Endodermal cell (in vitro differentiated cells): ENCODE data around the gene HNRNPA3. TPM values are rescaled to one million over a fixed set of nuclear protein-coding genes. Genes with fewer than 3 reads are reported as not detected.
A peak's percentile ranks its signal among the peaks of the same experiment; 100 is the strongest.

Source experiments
- DNase-seq: peaks from one replicate; pipeline ENCODE4 v3.0.0-alpha.2; 2017
- H3K27ac ChIP-seq: 2 replicates; pipeline ENCODE4 v1.5.1; 2013; ENCODE audit warnings: mild to moderate bottlenecking, low read depth, low read length, moderate library complexity
- H3K27me3 ChIP-seq: 2 replicates; pipeline ENCODE4 v1.6.1; 2013; ENCODE audit warnings: mild to moderate bottlenecking, low read length, moderate library complexity; ENCODE audit not compliant: insufficient read depth, control insufficient read depth, poor library complexity, severe bottlenecking
- H3K36me3 ChIP-seq: 2 replicates; pipeline ENCODE4 v1.7.0; 2013; ENCODE audit warnings: mild to moderate bottlenecking, low read length, moderate library complexity; ENCODE audit not compliant: control insufficient read depth, insufficient read depth
- H3K4me1 ChIP-seq: one replicate; pipeline ENCODE4 v1.7.0; 2013; ENCODE audit warnings: low read length; ENCODE audit not compliant: control insufficient read depth, insufficient read depth
- H3K4me3 ChIP-seq: 2 replicates; pipeline ENCODE4 v1.5.1; 2013; ENCODE audit warnings: mild to moderate bottlenecking, low read length, moderate library complexity
- H3K9ac ChIP-seq: 2 replicates; pipeline ENCODE4 v1.6.1; 2013; ENCODE audit warnings: mild to moderate bottlenecking, low read length, moderate library complexity; ENCODE audit not compliant: poor library complexity, severe bottlenecking; ENCODE audit errors: extremely low read depth
- H3K9me3 ChIP-seq: 2 replicates; pipeline ENCODE4 v1.6.1; 2013; ENCODE audit warnings: mild to moderate bottlenecking, low read length, moderate library complexity; ENCODE audit not compliant: control insufficient read depth
- H3K27ac Mint-ChIP-seq: 2 replicates; pipeline ENCODE4 v1.8.0; 2020; ENCODE audit warnings: mixed read lengths
- H3K27me3 Mint-ChIP-seq: 2 replicates; pipeline ENCODE4 v1.8.0; 2021; ENCODE audit warnings: mild to moderate bottlenecking, mixed read lengths; ENCODE audit not compliant: insufficient read depth
- H3K36me3 Mint-ChIP-seq: 2 replicates; pipeline ENCODE4 v1.8.0; 2020; ENCODE audit warnings: low read depth, mixed read lengths
- H3K4me1 Mint-ChIP-seq: 2 replicates; pipeline ENCODE4 v1.8.0; 2020; ENCODE audit warnings: mixed read lengths
- H3K4me3 Mint-ChIP-seq: 2 replicates; pipeline ENCODE4 v1.8.0; 2020; ENCODE audit warnings: mild to moderate bottlenecking, moderate library complexity, mixed read lengths
- H3K9me3 Mint-ChIP-seq: 2 replicates; pipeline ENCODE4 v1.8.0; 2020; ENCODE audit warnings: mild to moderate bottlenecking, mixed read lengths
- CTCF ChIP-seq: fragments of 200-600 bp; sonication (generic); conservative IDR thresholded peaks from 2 replicates; pipeline ENCODE4 v1.5.0; 2021; ENCODE audit warnings: antibody characterized with exemption, mild to moderate bottlenecking
- WGBS, 2 experiments: methylation state at CpG; one replicate each; pipeline versions ENCODE4 v1.1.5 to v1.1.7; 2013; ENCODE audit warnings: missing lambda C conversion rate in 2 of 2, mixed read lengths in 1 of 2; ENCODE audit not compliant: insufficient coverage in 1 of 2, insufficient read length in 1 of 2; 5-methylcytosine and 5-hydroxymethylcytosine counted together
- total RNA-seq, 2 donors: library from RNA; stranded (reverse); fragmentation: NEBNext Ultra II Directional in 1 of 2; extraction: Animal tissue kit (Norgen Biotek cat#: 25700) in 1 of 2; gene quantifications; 2 replicates in 1 of 2; 3 replicates in 1 of 2; pipeline ENCODE4 v1.2.1, GENCODE V29; 2021

HNRNPA3 gene
- total RNA-seq, 2 donors from 2014 or later, result 323 to 413 TPM

GRCh38 chr2:177253704-177254103, 41.1 kb downstream of the HNRNPA3 start:
- H3K36me3 ChIP-seq, result peaks cover 37% of the 10 kb centered on the region
- TF ChIP-seq CTCF, result no peak
- no peaks in the 10 kb centered on the region for H3K27me3 ChIP-seq
- no peak overlapping the region for H3K9ac ChIP-seq
- no peak overlapping the region for H3K4me3 ChIP-seq
- 80 to 100% methylated on average over 1 to 2 of the region's 3 CpGs for WGBS, 2 experiments
- peaks cover 30% of the 10 kb centered on the region for H3K36me3 Mint-ChIP-seq
- H3K4me1 ChIP-seq, result peaks cover 14% of the 10 kb centered on the region
- DNase-seq, result no peak
- no peak overlapping the region for H3K4me3 Mint-ChIP-seq
- peaks cover 18% of the 10 kb centered on the region for H3K9me3 Mint-ChIP-seq
- H3K9me3 ChIP-seq, result peaks cover 13% of the 10 kb centered on the region
- no peaks in the 10 kb centered on the region for H3K27me3 Mint-ChIP-seq
- H3K27ac ChIP-seq, result no peak overlapping the region
- no peak overlapping the region for H3K27ac Mint-ChIP-seq
- H3K4me1 Mint-ChIP-seq, result peaks cover 47% of the 10 kb centered on the region

GRCh38 chr2:177254433-177255226, 42.0 kb downstream of the HNRNPA3 start:
- Histone ChIP-seq H3K36me3 (peaks cover 45% of the 10 kb centered on the region), H3K27ac (no peak overlapping the region), H3K9ac (no peak overlapping the region), H3K4me1 (peaks cover 14% of the 10 kb centered on the region), H3K4me3 (no peak overlapping the region), H3K9me3 (peaks cover 21% of the 10 kb centered on the region), H3K27me3 (no peaks in the 10 kb centered on the region)
- Mint-ChIP-seq H3K27ac (no peak overlapping the region), H3K4me1 (peaks cover 45% of the 10 kb centered on the region), H3K4me3 (no peak overlapping the region), H3K27me3 (no peaks in the 10 kb centered on the region), H3K36me3 (peaks cover 37% of the 10 kb centered on the region), H3K9me3 (peaks cover 25% of the 10 kb centered on the region)
- 68% methylated on average over 11 of the region's 11 CpGs; no CpG with 5 or more reads in 1 of the 2 experiments for WGBS, 2 experiments
- TF ChIP-seq CTCF, result peak; percentile 93
- peak; percentile 94 for DNase-seq

- Mint-ChIP-seq H3K9me3 (peaks cover 25% of the 10 kb centered on the region), H3K36me3 (peaks cover 40% of the 10 kb centered on the region), H3K4me1 (peaks cover 45% of the 10 kb centered on the region), H3K4me3 (no peak overlapping the region), H3K27me3 (no peaks in the 10 kb centered on the region), H3K27ac (no peak overlapping the region)
- H3K27me3 ChIP-seq, result no peaks in the 10 kb centered on the region
- H3K27ac ChIP-seq, result no peak overlapping the region
- no peak overlapping the region for H3K4me3 ChIP-seq
- peaks cover 14% of the 10 kb centered on the region for H3K4me1 ChIP-seq
- TF ChIP-seq CTCF, result no peak
- DNase-seq, result no peak
- H3K36me3 ChIP-seq, result peaks cover 45% of the 10 kb centered on the region
- no peak overlapping the region for H3K9ac ChIP-seq
- H3K9me3 ChIP-seq, result peaks cover 21% of the 10 kb centered on the region
- WGBS, 2 experiments, result 81 to 90% methylated on average over 2 of the region's 2 CpGs
These were observed 42.6 kb downstream of the HNRNPA3 start for GRCh38 chr2:177255227-177255601.
